ENCODE measurements around the gene GPR82.
"Not testable (repeated sequence)": the region's sequence is repeated elsewhere in the genome, so short reads cannot be mapped to it uniquely, and the experiment has no call there.

The GPR82 gene

GRCh38 chrX:41716222-41716621 lies 7.8 kb upstream of the GPR82 start:
- no peak for TF ChIP-seq CREB5 (CRISPR knock-in tag; IDR thresholded peaks at IDR 0.05; ENCODE audit: low read depth)
- no peak for TF ChIP-seq OSR1 (CRISPR knock-in tag; IDR thresholded peaks at IDR 0.05)
- no peak for TF ChIP-seq ESRRG (CRISPR knock-in tag; IDR thresholded peaks at IDR 0.05)
- no peak for TF ChIP-seq ZFP3 (CRISPR knock-in tag; IDR thresholded peaks at IDR 0.05)
- no peak for TF ChIP-seq PATZ1 (CRISPR knock-in tag; IDR thresholded peaks at IDR 0.05; ENCODE audit: borderline replicate concordance)
- no peak for TF ChIP-seq CSDC2 (CRISPR knock-in tag; IDR thresholded peaks at IDR 0.05)
- TF ChIP-seq POU6F1 (CRISPR knock-in tag; IDR thresholded peaks at IDR 0.05; ENCODE audit: borderline replicate concordance, low read depth), result no peak
- TF ChIP-seq PPARA (CRISPR knock-in tag; IDR thresholded peaks at IDR 0.05; ENCODE audit: borderline replicate concordance), result no peak
- TF ChIP-seq BACH2 (CRISPR knock-in tag; IDR thresholded peaks at IDR 0.05; ENCODE audit: borderline replicate concordance), result no peak
- no peak for TF ChIP-seq ZFP30 (CRISPR knock-in tag; IDR thresholded peaks at IDR 0.05)
- TF ChIP-seq RARB (CRISPR knock-in tag; IDR thresholded peaks at IDR 0.05), result no peak
- no peak for TF ChIP-seq SNAI2 (CRISPR knock-in tag; IDR thresholded peaks at IDR 0.05)
- no peak for ATAC-seq

GRCh38 chrX:41716767-41717473 lies 7.1 kb upstream of the GPR82 start:
- no peak for ATAC-seq
- TF ChIP-seq CREB5 (CRISPR knock-in tag; IDR thresholded peaks at IDR 0.05; ENCODE audit: low read depth) (no peak), TSHZ2 (CRISPR knock-in tag; IDR thresholded peaks at IDR 0.05) (no peak), PATZ1 (CRISPR knock-in tag; IDR thresholded peaks at IDR 0.05; ENCODE audit: borderline replicate concordance) (no peak), ZNF565 (CRISPR knock-in tag; conservative IDR thresholded peaks at IDR 0.05; ENCODE audit: low read depth) (no peak)

GRCh38 chrX:41718481-41719235 lies 5.3 kb upstream of the GPR82 start:
- TF ChIP-seq OSR1 (CRISPR knock-in tag; IDR thresholded peaks at IDR 0.05) (no peak), ARNTL (CRISPR knock-in tag; IDR thresholded peaks at IDR 0.05; ENCODE audit: borderline replicate concordance, low read depth) (no peak), POU6F1 (CRISPR knock-in tag; IDR thresholded peaks at IDR 0.05; ENCODE audit: borderline replicate concordance, low read depth) (no peak)
- ATAC-seq, result no peak

GRCh38 chrX:41719610-41720009 lies 4.4 kb upstream of the GPR82 start:
- not testable (repeated sequence) for ATAC-seq

Measured in SK-N-SH treated with all-trans-retinoic acid at 6 μM for 48 hours (cell line).